AG04450 (cell line): ENCODE measurements around the gene ACOX1. TPM values are rescaled to one million over a fixed set of nuclear protein-coding genes. Genes with fewer than 3 reads are reported as not detected.

ENCODE experiments used
- CTCF ChIA-PET: fragments of 300-600, 350-600 bp; formaldehyde crosslinking; extraction: SDS; loops from one replicate; lab custom pipeline; 2022; ENCODE audit warnings: antibody characterized with exemption, inconsistent platforms; lab: Charles Lee
- POLR2A ChIA-PET: fragments of 350-600 bp; formaldehyde crosslinking; extraction: SDS; loops from one replicate; lab custom pipeline; 2021; ENCODE audit warnings: antibody characterized with exemption, inconsistent platforms; lab: Yijun Ruan, JAX
- DNase-seq: peaks from one replicate; pipeline ENCODE4 v3.0.0-alpha.2; 2011; ENCODE audit warnings: low read depth, low spot score
- H3K27ac ChIP-seq: one replicate; pipeline ENCODE4 v1.5.1; 2012; ENCODE audit warnings: low read depth, low read length, control low read depth
- H3K27me3 ChIP-seq: one replicate; pipeline ENCODE4 v1.6.0; 2012; ENCODE audit warnings: low read length; ENCODE audit not compliant: control insufficient read depth, insufficient read depth
- H3K4me3 ChIP-seq: 2 replicates; pipeline ENCODE4 v1.5.1; 2011; ENCODE audit warnings: mild to moderate bottlenecking, low read depth, low read length, control low read depth
- H3K9me3 ChIP-seq: 2 replicates; pipeline ENCODE4 v1.5.1; 2012; ENCODE audit warnings: low read length; ENCODE audit not compliant: control insufficient read depth, insufficient read depth
- polyA plus RNA-seq: library from polyadenylated mRNA; depleted of rRNA; stranded (reverse); fragments of >200 nt; gene quantifications from 2 replicates; pipeline ENCODE4 v1.2.3, GENCODE V29; 2011
- TF ChIP-seq, protein P1 (sequence below): IDR thresholded peaks from 2 replicates; pipeline ENCODE4 v1.5.1; 2011; ENCODE audit warnings: low read depth, low read length, control low read depth, inconsistent platforms

The ACOX1 gene
- polyA plus RNA-seq, 1 experiment: 30.7 TPM

DNA sequence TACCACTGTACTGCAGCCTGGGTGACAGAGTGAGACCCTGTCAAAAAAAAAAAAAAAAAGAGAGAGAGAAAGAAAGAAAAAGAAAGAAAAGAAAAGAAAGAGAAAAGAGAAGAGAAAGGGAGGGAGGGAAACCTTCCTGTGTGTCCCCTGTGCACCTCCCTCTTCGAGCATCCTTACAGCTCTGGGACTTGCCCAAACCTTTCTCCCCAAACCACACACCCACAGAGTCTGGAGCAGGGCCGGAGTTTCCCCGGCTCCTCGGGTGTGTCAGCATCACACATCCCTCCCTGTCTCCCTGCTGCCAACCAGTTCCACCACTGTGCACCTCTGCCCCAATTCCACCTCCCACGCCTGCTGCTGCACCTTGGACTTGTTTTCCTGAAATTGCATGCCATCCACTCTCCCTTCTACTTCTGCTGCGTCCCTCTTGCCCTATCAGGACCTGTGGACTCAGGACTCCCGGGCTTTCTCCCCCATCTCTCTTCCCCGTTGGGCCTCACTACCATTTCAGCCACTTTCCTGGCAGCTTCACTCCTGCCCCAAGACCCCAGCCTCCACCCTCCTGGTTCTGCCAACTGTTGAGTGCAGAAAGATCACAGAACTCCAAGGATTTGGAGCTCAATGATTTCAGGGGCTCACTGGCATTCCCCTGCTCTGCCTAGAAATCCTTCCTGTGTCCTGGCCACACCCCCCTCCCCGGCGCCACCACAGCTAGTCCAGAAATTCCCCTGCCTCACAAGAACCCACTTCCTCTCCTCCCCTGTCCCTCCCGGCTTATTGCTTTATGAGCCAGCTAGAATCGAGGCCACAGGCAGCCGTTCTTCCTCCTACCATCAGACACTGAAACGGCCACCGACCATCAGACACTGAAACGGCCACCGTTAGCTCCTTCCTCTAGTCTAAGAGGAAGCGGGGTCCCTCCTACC, 18.0 kb upstream of the ACOX1 start:
- TF ChIP-seq, protein P1, sequence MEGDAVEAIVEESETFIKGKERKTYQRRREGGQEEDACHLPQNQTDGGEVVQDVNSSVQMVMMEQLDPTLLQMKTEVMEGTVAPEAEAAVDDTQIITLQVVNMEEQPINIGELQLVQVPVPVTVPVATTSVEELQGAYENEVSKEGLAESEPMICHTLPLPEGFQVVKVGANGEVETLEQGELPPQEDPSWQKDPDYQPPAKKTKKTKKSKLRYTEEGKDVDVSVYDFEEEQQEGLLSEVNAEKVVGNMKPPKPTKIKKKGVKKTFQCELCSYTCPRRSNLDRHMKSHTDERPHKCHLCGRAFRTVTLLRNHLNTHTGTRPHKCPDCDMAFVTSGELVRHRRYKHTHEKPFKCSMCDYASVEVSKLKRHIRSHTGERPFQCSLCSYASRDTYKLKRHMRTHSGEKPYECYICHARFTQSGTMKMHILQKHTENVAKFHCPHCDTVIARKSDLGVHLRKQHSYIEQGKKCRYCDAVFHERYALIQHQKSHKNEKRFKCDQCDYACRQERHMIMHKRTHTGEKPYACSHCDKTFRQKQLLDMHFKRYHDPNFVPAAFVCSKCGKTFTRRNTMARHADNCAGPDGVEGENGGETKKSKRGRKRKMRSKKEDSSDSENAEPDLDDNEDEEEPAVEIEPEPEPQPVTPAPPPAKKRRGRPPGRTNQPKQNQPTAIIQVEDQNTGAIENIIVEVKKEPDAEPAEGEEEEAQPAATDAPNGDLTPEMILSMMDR: no peak
- ChIA-PET CTCF (interaction anchor here (0.9 to 6.4 kb wide), 3 partner anchors 8 to 17 kb away, joined by 3 to 37 read pairs (median 4); no protein-coding TSS in a partner anchor), POLR2A (interaction anchor here (0.5 kb wide), 1 partner anchor 34 kb away, joined by 3 read pairs; no protein-coding TSS in a partner anchor)
- H3K9me3 ChIP-seq: no peaks in the 10 kb centered on the region
- DNase-seq: no peak
- H3K27ac ChIP-seq: peak overlapping the region; percentile 47
- H3K27me3 ChIP-seq: no peaks in the 10 kb centered on the region
- H3K4me3 ChIP-seq: no peak overlapping the region

- ChIA-PET CTCF (interaction anchor here (2.4 kb wide), 1 partner anchor 19 kb away, joined by 9 read pairs; no protein-coding TSS in a partner anchor), POLR2A (no interaction called here)
- H3K4me3 ChIP-seq: no peak overlapping the region
- TF ChIP-seq, protein P1: no peak
- no peak overlapping the region for H3K27ac ChIP-seq
- no peak for DNase-seq
- H3K27me3 ChIP-seq: no peaks in the 10 kb centered on the region
- no peaks in the 10 kb centered on the region for H3K9me3 ChIP-seq
Observed at GRCh38 chr17:75995385-75995925, 16.5 kb upstream of the ACOX1 start.

GRCh38 chr17:75994802-75995370, 15.9 kb upstream of the ACOX1 start:
- H3K27ac ChIP-seq: no peak overlapping the region
- POLR2A ChIA-PET: no interaction called here
- DNase-seq: no peak
- TF ChIP-seq, protein P1: no peak
- H3K9me3 ChIP-seq: no peaks in the 10 kb centered on the region
- CTCF ChIA-PET: interaction anchor here (2.4 kb wide), 1 partner anchor 19 kb away, joined by 9 read pairs; no protein-coding TSS in a partner anchor
- H3K27me3 ChIP-seq: no peaks in the 10 kb centered on the region
- H3K4me3 ChIP-seq: no peak overlapping the region

DNA sequence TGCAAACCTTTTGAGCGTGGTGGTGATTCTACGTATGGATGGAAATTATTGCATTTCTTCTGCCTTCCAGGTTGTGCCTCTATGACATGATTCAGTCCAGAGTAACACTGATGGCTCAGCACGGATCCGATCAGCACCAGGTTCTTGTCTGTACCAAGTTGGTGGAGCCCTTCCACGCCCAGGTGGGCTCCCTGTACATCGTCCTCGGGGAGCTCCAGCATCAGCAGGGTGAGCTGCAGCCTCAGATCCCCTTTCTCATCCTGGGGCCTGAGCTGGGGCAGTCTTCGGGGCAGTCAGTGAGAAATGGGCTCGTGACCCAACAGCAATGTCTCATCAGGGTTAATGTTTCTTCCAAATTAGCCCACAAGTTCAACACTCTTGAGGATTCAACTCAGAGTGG, 12.4 kb upstream of the ACOX1 start:
- no peaks in the 10 kb centered on the region for H3K9me3 ChIP-seq
- H3K4me3 ChIP-seq: no peak overlapping the region
- H3K27me3 ChIP-seq: no peaks in the 10 kb centered on the region
- ChIA-PET CTCF (interaction anchor here (0.6 to 2.3 kb wide), 3 partner anchors 10 to 165 kb away, joined by 4 to 12 read pairs (median 9); partner anchors contain the start of gene CDK3), POLR2A (no interaction called here)
- TF ChIP-seq, protein P1: no peak
- no peak for DNase-seq
- no peak overlapping the region for H3K27ac ChIP-seq
